H1 (cell line): ENCODE measurements around the gene TNFRSF18.

Source experiments
- BACH1 ChIP-seq: IDR thresholded peaks from 2 replicates; pipeline ENCODE4 v1.6.1; 2012; ENCODE audit warnings: low read length, improper control_type of control experiment
- CBX8 ChIP-seq: fragments of 300-800, 300-1000 bp; sonication (generic); IDR thresholded peaks from 2 replicates; pipeline ENCODE4 v1.7.1; 2016; ENCODE audit warnings: low read depth, low read length, borderline replicate concordance
- CHD2 ChIP-seq: IDR thresholded peaks from 2 replicates; pipeline ENCODE4 v1.6.1; 2012; ENCODE audit warnings: low read length, improper control_type of control experiment
- NRF1 ChIP-seq: IDR thresholded peaks from 2 replicates; pipeline ENCODE4 v1.6.1; 2011; ENCODE audit warnings: mild to moderate bottlenecking, low read depth, low read length, improper control_type of control experiment
- PHF8 ChIP-seq: fragments of 200-600 bp; sonication (generic); conservative IDR thresholded peaks from 2 replicates; pipeline ENCODE4 v1.7.1; 2012; ENCODE audit warnings: low read depth, mild to moderate bottlenecking, inconsistent platforms, low read length, moderate library complexity
- POLR2AphosphoS5 ChIP-seq: IDR thresholded peaks from 2 replicates; pipeline ENCODE4 v1.6.1; 2011; ENCODE audit warnings: low read depth, low read length
- SP1 ChIP-seq: IDR thresholded peaks from 2 replicates; pipeline ENCODE4 v1.6.1; 2011; ENCODE audit warnings: low read depth, low read length
- TBP ChIP-seq: IDR thresholded peaks from 2 replicates; pipeline ENCODE4 v1.6.1; 2011; ENCODE audit warnings: low read depth, low read length, improper control_type of control experiment
- YY1 ChIP-seq: IDR thresholded peaks from 2 replicates; pipeline ENCODE4 v1.6.1; 2011; ENCODE audit warnings: low read depth, mild to moderate bottlenecking, low read length
- TF ChIP-seq, protein P1 (sequence below), 3 experiments: IDR thresholded peaks; 1 replicate in 2 of 3; 2 replicates in 1 of 3; pipeline versions ENCODE4 v1.5.1 to v1.6.1; 2011; ENCODE audit warnings: low read length in 3 of 3, mild to moderate bottlenecking in 3 of 3, inconsistent platforms in 2 of 3, low read depth in 1 of 3, moderate library complexity in 1 of 3; ENCODE audit not compliant: insufficient read depth in 1 of 3; ENCODE audit errors: control extremely low read depth in 1 of 3

DNA sequence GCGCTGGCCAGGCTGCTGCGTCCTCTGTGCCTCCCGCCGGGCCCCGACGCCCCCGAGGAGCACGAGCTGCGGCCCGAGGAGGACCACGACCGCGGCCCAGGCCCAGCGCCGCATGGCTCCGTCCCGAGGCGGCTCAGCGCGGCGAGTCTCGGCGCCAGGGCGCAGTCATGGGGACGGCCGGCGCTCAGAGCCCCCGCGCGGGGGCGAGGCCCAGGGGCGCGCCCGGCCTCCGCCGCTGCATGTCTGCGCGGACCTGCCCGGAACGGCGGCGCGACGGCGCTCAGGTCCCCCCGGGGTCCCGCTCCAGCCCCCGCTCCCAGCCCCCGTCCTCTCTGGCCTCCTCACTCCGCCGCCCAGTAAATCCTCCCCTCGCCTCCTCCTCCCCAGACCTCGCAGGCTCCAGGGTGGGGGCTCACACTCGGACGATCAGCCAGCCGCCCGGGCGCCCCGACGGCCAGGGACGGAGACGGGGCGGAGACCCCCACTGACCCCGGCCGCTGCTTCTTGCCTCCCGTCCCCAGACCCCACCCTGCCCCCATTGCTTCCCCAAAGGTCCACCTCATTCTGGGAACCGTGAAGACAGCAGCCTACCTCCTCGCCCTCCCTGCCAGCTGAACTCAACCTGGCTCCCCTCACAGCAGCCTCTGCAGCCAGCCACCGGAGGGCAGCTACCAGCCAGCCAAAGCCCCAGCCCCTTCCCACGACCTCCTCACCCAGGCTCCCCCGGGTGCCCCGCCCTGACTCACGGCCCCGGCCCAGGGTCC lies 40.4 kb upstream of the TNFRSF18 start, which contains the start of gene C1QTNF12:
- TF ChIP-seq POLR2AphosphoS5 (no peak), CBX8 (no peak), CHD2 (no peak), BACH1 (no peak), YY1 (no peak), TBP (no peak), PHF8 (no peak), NRF1 (no peak), SP1 (no peak)
- TF ChIP-seq, protein P1, sequence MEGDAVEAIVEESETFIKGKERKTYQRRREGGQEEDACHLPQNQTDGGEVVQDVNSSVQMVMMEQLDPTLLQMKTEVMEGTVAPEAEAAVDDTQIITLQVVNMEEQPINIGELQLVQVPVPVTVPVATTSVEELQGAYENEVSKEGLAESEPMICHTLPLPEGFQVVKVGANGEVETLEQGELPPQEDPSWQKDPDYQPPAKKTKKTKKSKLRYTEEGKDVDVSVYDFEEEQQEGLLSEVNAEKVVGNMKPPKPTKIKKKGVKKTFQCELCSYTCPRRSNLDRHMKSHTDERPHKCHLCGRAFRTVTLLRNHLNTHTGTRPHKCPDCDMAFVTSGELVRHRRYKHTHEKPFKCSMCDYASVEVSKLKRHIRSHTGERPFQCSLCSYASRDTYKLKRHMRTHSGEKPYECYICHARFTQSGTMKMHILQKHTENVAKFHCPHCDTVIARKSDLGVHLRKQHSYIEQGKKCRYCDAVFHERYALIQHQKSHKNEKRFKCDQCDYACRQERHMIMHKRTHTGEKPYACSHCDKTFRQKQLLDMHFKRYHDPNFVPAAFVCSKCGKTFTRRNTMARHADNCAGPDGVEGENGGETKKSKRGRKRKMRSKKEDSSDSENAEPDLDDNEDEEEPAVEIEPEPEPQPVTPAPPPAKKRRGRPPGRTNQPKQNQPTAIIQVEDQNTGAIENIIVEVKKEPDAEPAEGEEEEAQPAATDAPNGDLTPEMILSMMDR (IDR thresholded peaks at IDR 0.05; ENCODE audit: control extremely low read depth in 1 of 3, insufficient read depth in 1 of 3, low read depth in 1 of 3, low read length in 3 of 3): peak in 1 of 3 experiments; percentile 26; a peak in 1 of 4 replicates
